Fibroblast of lung (primary cell): ENCODE measurements around the gene HSPA5. TPM values are rescaled to one million over a fixed set of nuclear protein-coding genes. Genes with fewer than 3 reads are reported as not detected.

Experiments
- DNase-seq, 2 donors: peaks; one replicate each; pipeline versions ENCODE4 v3.0.0 to v3.0.0-alpha.2; 2010; ENCODE audit warnings: low read depth in 2 of 2
- H2AFZ ChIP-seq: 2 replicates; pipeline ENCODE4 v1.5.1; 2012; ENCODE audit warnings: low read length, control low read depth, inconsistent platforms
- H3K27ac ChIP-seq: 2 replicates; pipeline ENCODE4 v1.5.1; 2011; ENCODE audit warnings: low read length, control low read depth; ENCODE audit not compliant: insufficient read depth
- H3K27me3 ChIP-seq: 2 replicates; pipeline ENCODE4 v1.5.1; 2011; ENCODE audit warnings: mild to moderate bottlenecking, low read length; ENCODE audit not compliant: control insufficient read depth, insufficient read depth
- H3K36me3 ChIP-seq: 2 replicates; pipeline ENCODE4 v1.5.1; 2011; ENCODE audit warnings: low read length; ENCODE audit not compliant: control insufficient read depth, insufficient read depth
- H3K4me1 ChIP-seq: 2 replicates; pipeline ENCODE4 v1.5.1; 2011; ENCODE audit warnings: low read length; ENCODE audit not compliant: control insufficient read depth, insufficient read depth; ENCODE audit errors: extremely low read depth
- H3K4me2 ChIP-seq: 2 replicates; pipeline ENCODE4 v1.5.1; 2011; ENCODE audit warnings: low read length, control low read depth; ENCODE audit not compliant: insufficient read depth; ENCODE audit errors: extremely low read depth
- H3K4me3 ChIP-seq, 4 experiments: fragments of 200-600 bp in 1 of 4; sonication (generic) in 1 of 4; replicated peaks in 1 of 4; 2 replicates each; pipeline ENCODE4 v1.5.1; 2011 to 2016; ENCODE audit warnings: low read length in 4 of 4, low read depth in 3 of 4, mild to moderate bottlenecking in 3 of 4, control low read depth in 2 of 4, inconsistent platforms in 1 of 4, mixed read lengths in 1 of 4; ENCODE audit not compliant: insufficient read depth in 1 of 4; ENCODE audit errors: control extremely low read depth in 1 of 4
- H3K79me2 ChIP-seq: 2 replicates; pipeline ENCODE4 v1.5.1; 2012; ENCODE audit warnings: mild to moderate bottlenecking, low read length, inconsistent platforms; ENCODE audit not compliant: control insufficient read depth, insufficient read depth
- H3K9ac ChIP-seq: 2 replicates; pipeline ENCODE4 v1.5.1; 2011; ENCODE audit warnings: mild to moderate bottlenecking, low read length, control low read depth; ENCODE audit not compliant: insufficient read depth
- H3K9me3 ChIP-seq: 2 replicates; pipeline ENCODE4 v1.5.1; 2012; ENCODE audit warnings: low read depth, low read length; ENCODE audit not compliant: control insufficient read depth, insufficient read depth
- H4K20me1 ChIP-seq: 2 replicates; pipeline ENCODE4 v1.5.1; 2011; ENCODE audit warnings: low read length; ENCODE audit not compliant: control insufficient read depth, insufficient read depth; ENCODE audit errors: extremely low read depth
- CTCF ChIP-seq, 2 donors: IDR thresholded peaks in 1 of 2; conservative IDR thresholded peaks in 1 of 2; 1 replicate in 1 of 2; 2 replicates in 1 of 2; pipeline ENCODE4 v1.5.1; 2011 to 2012; ENCODE audit warnings: low read length in 2 of 2, control low read depth in 1 of 2, inconsistent platforms in 1 of 2, low read depth in 1 of 2, mild to moderate bottlenecking in 1 of 2
- EZH2 ChIP-seq: IDR thresholded peaks from 2 replicates; pipeline ENCODE4 v1.5.1; 2012; ENCODE audit warnings: low read length, control low read depth, mild to moderate bottlenecking; ENCODE audit errors: missing control alignments
- polyA plus RNA-seq, 2 donors: library from polyadenylated mRNA; depleted of rRNA in 1 of 2; stranded (reverse) in 1 of 2; unstranded in 1 of 2; fragments of >200 nt; gene quantifications; 2 replicates each; pipeline ENCODE4 v1.2.1, GENCODE V29; 2011 to 2012; ENCODE audit warnings: missing spikeins in 1 of 2
- total RNA-seq: library from RNA; depleted of rRNA; stranded (reverse); fragments of >200 nt; gene quantifications from 2 replicates; pipeline ENCODE4 v1.2.1, GENCODE V29; 2014

HSPA5 gene
- total and polyA plus RNA-seq, 2 donors (not counting 1 experiment from before 2014, with no cell fraction given) = 339 to 482 TPM

- H3K9me3 ChIP-seq = no peaks in the 10 kb centered on the region
- H4K20me1 ChIP-seq = no peaks in the 10 kb centered on the region
- no peaks in the 10 kb centered on the region for H3K27me3 ChIP-seq
- H3K9ac ChIP-seq = no peak overlapping the region
- H3K27ac ChIP-seq = no peak overlapping the region
- no peaks in the 10 kb centered on the region for H3K36me3 ChIP-seq
- peak overlapping the region in 1 of 4 experiments; percentile 1 for H3K4me3 ChIP-seq
- H3K4me1 ChIP-seq = no peaks in the 10 kb centered on the region
- peak in 1 of 2 donors; percentile 84 for DNase-seq
- no peak for TF ChIP-seq EZH2
- TF ChIP-seq CTCF (conservative IDR thresholded peaks at IDR 0.05 in 1 of 2, IDR thresholded peaks at IDR 0.05 in 1 of 2; ENCODE audit: low read depth in 1 of 2, low read length in 2 of 2) = no peak
- no peak overlapping the region for H2AFZ ChIP-seq
- H3K4me2 ChIP-seq = peak overlapping the region; percentile 67
- peaks cover 57% of the 10 kb centered on the region for H3K79me2 ChIP-seq
Measured at GRCh38 chr9:125272697-125273096, 31.6 kb upstream of the HSPA5 start.

- DNase-seq = no peak
- Histone ChIP-seq H3K27me3 (no peaks in the 10 kb centered on the region), H4K20me1 (no peaks in the 10 kb centered on the region), H3K27ac (no peak overlapping the region), H3K4me2 (no peak overlapping the region), H3K9ac (no peak overlapping the region), H3K9me3 (no peaks in the 10 kb centered on the region), H3K4me3 (no peak overlapping the region), H3K4me1 (no peaks in the 10 kb centered on the region), H3K79me2 (peaks cover 54% of the 10 kb centered on the region), H2AFZ (no peak overlapping the region), H3K36me3 (no peaks in the 10 kb centered on the region)
- TF ChIP-seq EZH2 = no peak
- no peak for TF ChIP-seq CTCF (conservative IDR thresholded peaks at IDR 0.05 in 1 of 2, IDR thresholded peaks at IDR 0.05 in 1 of 2; ENCODE audit: low read depth in 1 of 2, low read length in 2 of 2)
Measured at GRCh38 chr9:125271081-125271480, 29.9 kb upstream of the HSPA5 start.

GRCh38 chr9:125269014-125269397 is 27.9 kb upstream of the HSPA5 start:
- Histone ChIP-seq H3K4me3 (no peak overlapping the region), H3K27ac (no peak overlapping the region), H4K20me1 (no peaks in the 10 kb centered on the region), H2AFZ (no peak overlapping the region), H3K27me3 (no peaks in the 10 kb centered on the region), H3K9ac (no peak overlapping the region), H3K79me2 (peaks cover 56% of the 10 kb centered on the region), H3K4me1 (no peaks in the 10 kb centered on the region), H3K9me3 (no peaks in the 10 kb centered on the region), H3K36me3 (peaks cover 2% of the 10 kb centered on the region), H3K4me2 (no peak overlapping the region)
- no peak for DNase-seq
- TF ChIP-seq CTCF (conservative IDR thresholded peaks at IDR 0.05 in 1 of 2, IDR thresholded peaks at IDR 0.05 in 1 of 2; ENCODE audit: low read depth in 1 of 2, low read length in 2 of 2) (no peak), EZH2 (no peak)
